ENCODE data around the gene PLA2G6.

GRCh38 chr22:38103641-38104040, 78.0 kb downstream of the PLA2G6 start:
- TF ChIP-seq CTCF (conservative IDR thresholded peaks at IDR 0.05; ENCODE audit: low read depth, low read length) = no peak
- TF ChIP-seq POLR2A (IDR thresholded peaks at IDR 0.05; ENCODE audit: low read depth, low read length) = no peak

Measured in IMR-90 (cell line).